BLaER1 (cell line): ENCODE data around the gene PRIMPOL.
"Not testable (repeated sequence)": the region's sequence is repeated elsewhere in the genome, so short reads cannot be mapped to it uniquely, and the experiment has no call there.

Experiments used
- H3K27ac ChIP-seq: shearing (Covaris generic); formaldehyde crosslinking; 2 replicates; pipeline ENCODE4 v1.8.1; 2022
- H3K27me3 ChIP-seq: shearing (Covaris generic); formaldehyde crosslinking; 2 replicates; pipeline ENCODE4 v1.8.1; 2022
- H3K36me3 ChIP-seq: shearing (Covaris generic); formaldehyde crosslinking; 2 replicates; pipeline ENCODE4 v1.8.1; 2022
- H3K4me1 ChIP-seq: shearing (Covaris generic); formaldehyde crosslinking; 2 replicates; pipeline ENCODE4 v1.8.1; 2022
- H3K4me2 ChIP-seq: shearing (Covaris generic); formaldehyde crosslinking; 2 replicates; pipeline ENCODE4 v1.8.1; 2022
- H3K4me3 ChIP-seq: shearing (Covaris generic); formaldehyde crosslinking; 2 replicates; pipeline ENCODE4 v1.8.1; 2022
- H3K9ac ChIP-seq: shearing (Covaris generic); formaldehyde crosslinking; 2 replicates; pipeline ENCODE4 v1.8.1; 2022
- H3K9me3 ChIP-seq: shearing (Covaris generic); formaldehyde crosslinking; 2 replicates; pipeline ENCODE4 v1.8.1; 2022
- H4K20me1 ChIP-seq: shearing (Covaris generic); formaldehyde crosslinking; 2 replicates; pipeline ENCODE4 v1.8.1; 2022
- Cebpa-rat ChIP-seq: shearing (Covaris generic); IDR thresholded peaks from 2 replicates; pipeline ENCODE4 v1.8.1; 2022

The PRIMPOL gene

DNA sequence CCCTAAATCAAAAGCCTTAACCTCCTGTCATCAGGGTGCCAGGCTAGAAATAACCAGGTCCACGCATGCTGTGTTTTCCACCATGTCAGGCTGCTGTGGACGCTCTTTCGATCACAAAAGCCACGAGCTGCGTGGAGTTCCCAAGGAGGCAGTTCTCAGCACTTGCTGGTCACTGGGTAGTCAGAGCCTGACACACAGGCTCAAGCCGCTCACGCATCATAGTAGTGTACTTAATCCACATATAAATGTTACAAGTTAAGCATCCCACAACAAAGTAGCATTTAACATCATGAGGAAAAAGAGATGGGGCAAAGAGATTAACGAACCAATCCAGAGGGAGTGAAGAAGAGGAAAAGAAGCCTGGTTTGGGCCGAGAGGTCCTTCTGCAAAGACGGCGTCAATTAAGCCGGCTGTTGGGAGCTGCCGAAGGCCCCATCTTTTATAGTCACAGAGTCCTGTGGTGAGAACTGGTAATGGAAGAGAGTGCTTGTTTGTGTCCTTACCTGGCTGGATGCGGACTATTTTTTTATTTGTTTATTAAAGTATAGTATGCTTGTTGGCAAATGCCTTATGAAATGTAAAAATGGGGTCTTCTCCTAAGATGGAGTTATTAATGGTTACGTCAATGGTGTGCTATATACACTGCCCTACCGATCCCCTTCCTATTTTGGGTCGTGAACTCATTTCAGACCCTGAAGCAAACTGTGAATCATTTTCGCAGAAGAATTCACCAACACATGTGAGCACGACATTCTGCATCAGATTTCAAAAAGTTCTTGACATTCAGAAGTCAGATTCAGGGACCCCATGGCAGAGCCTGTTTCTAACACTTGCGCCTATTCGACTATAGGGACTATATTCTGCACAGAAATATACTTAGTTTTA lies 675 bp downstream of the PRIMPOL start:
- Histone ChIP-seq H3K27me3 (no peaks in the 10 kb centered on the region), H3K36me3 (peaks cover 10% of the 10 kb centered on the region; the same call in 1 of the 2 replicates), H3K9me3 (no peaks in the 10 kb centered on the region), H3K4me2 (peak overlapping the region; percentile 97), H3K4me1 (peaks cover 40% of the 10 kb centered on the region), H3K4me3 (peak overlapping the region; percentile 97), H3K9ac (peak overlapping the region; percentile 91), H4K20me1 (peaks cover 38% of the 10 kb centered on the region), H3K27ac (peak overlapping the region; percentile 91)
- no peak for TF ChIP-seq Cebpa-rat

DNA sequence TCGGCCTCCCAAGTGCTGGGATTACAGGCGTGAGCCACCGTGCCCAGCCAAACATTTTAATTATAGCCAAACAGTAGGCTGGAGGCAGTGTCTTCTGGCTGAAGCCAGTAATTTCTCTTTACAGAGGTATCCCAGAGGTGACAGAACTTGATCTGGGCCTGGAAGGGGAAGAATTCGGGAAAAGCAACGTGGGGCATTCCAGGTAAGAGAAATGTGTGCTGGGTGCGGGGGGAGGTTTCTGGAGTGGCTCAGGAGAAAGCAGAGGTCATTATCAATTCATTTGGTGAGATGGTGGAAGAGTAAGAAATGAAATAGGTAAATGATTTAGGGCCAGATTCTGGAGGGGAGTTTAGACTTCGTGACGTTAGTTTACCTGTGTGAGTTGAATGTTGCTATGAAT lies 2.4 kb downstream of the PRIMPOL start:
- Histone ChIP-seq H4K20me1 (peaks cover 21% of the 10 kb centered on the region), H3K27me3 (no peaks in the 10 kb centered on the region), H3K4me1 (peaks cover 24% of the 10 kb centered on the region), H3K27ac (no peak overlapping the region), H3K4me2 (no peak overlapping the region), H3K36me3 (peaks cover 8% of the 10 kb centered on the region), H3K4me3 (no peak overlapping the region), H3K9me3 (no peaks in the 10 kb centered on the region), H3K9ac (no peak overlapping the region)
- TF ChIP-seq Cebpa-rat: no peak

DNA sequence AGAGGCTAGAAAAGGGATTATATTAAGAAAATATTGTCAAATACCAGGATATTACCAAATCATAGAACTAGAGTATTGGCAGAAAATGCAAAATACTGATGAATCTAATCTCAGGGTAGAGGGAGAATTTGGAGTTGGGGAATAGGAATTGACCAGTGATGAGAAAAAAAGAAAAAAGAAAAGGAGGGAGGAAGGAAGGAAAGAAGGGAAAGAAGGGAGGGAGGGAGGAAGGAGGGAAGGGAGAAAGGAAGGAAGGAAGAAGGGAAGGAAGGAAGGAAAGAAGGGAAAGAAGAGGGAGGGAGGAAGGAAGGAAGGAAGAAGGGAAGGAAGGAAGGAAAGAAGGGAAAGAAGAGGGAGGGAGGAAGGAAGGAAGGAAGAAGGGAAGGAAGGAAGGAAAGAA lies 3.1 kb downstream of the PRIMPOL start:
- H3K36me3 ChIP-seq: peaks cover 11% of the 10 kb centered on the region
- H3K27ac ChIP-seq, H3K4me2 ChIP-seq, H3K4me3 ChIP-seq, H3K9ac ChIP-seq, H3K27me3 ChIP-seq, H3K9me3 ChIP-seq: not testable (repeated sequence)
- peaks cover 16% of the 10 kb centered on the region for H3K4me1 ChIP-seq
- peaks cover 13% of the 10 kb centered on the region for H4K20me1 ChIP-seq

GRCh38 chr4:184653650-184654049 lies 4.1 kb downstream of the PRIMPOL start:
- no peak overlapping the region for H3K27ac ChIP-seq
- peaks cover 3% of the 10 kb centered on the region; the same call in 1 of the 2 replicates for H4K20me1 ChIP-seq
- no peaks in the 10 kb centered on the region for H3K9me3 ChIP-seq
- H3K27me3 ChIP-seq: no peaks in the 10 kb centered on the region
- H3K36me3 ChIP-seq: peaks cover 11% of the 10 kb centered on the region
- peaks cover 12% of the 10 kb centered on the region for H3K4me1 ChIP-seq
- no peak overlapping the region for H3K4me2 ChIP-seq
- no peak overlapping the region for H3K4me3 ChIP-seq
- no peak overlapping the region for H3K9ac ChIP-seq
- TF ChIP-seq Cebpa-rat: no peak

- Histone ChIP-seq H3K4me2 (no peak overlapping the region), H3K36me3 (peaks cover 28% of the 10 kb centered on the region)
Measured at GRCh38 chr4:184655889-184656869, 6.6 kb downstream of the PRIMPOL start.

DNA sequence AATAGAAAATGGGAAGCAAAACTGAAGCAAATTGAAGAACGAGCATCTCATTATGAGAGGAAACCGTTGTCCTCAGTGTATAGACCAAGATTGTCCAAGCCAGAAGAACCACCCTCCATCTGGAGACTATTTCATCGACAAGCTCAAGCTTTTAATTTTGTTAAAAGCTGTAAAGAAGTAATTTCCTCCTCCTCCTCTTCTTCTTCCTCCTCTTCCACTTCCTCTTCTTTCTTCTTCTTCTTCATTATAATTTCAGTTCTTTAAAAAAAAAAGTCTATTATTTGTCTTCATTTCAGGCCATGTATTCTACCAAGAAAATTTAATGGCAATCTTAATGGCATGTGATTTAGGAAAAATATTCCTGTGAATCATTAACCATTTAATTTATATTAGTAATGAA lies 7.6 kb downstream of the PRIMPOL start:
- Histone ChIP-seq H3K4me2 (no peak overlapping the region), H3K9me3 (no peaks in the 10 kb centered on the region), H3K9ac (no peak overlapping the region), H4K20me1 (no peaks in the 10 kb centered on the region), H3K36me3 (peaks cover 34% of the 10 kb centered on the region), H3K4me3 (no peak overlapping the region), H3K27ac (no peak overlapping the region), H3K27me3 (no peaks in the 10 kb centered on the region), H3K4me1 (peaks cover 1% of the 10 kb centered on the region; the same call in 1 of the 2 replicates)
- no peak for TF ChIP-seq Cebpa-rat

More at GRCh38 chr4:184655889-184656869, 6.6 kb downstream of the PRIMPOL start:
- H3K9me3 ChIP-seq: no peaks in the 10 kb centered on the region
- no peaks in the 10 kb centered on the region for H4K20me1 ChIP-seq
- no peak overlapping the region for H3K27ac ChIP-seq
- 0 out of 2 replicates have a peak, but pooled peaks cover 3% of the 10 kb centered on the region for H3K4me1 ChIP-seq
- H3K9ac ChIP-seq: no peak overlapping the region
- no peaks in the 10 kb centered on the region for H3K27me3 ChIP-seq
- H3K4me3 ChIP-seq: no peak overlapping the region
- no peak for TF ChIP-seq Cebpa-rat

GRCh38 chr4:184657820-184658219 lies 8.3 kb downstream of the PRIMPOL start:
- not testable (repeated sequence) for H3K9ac ChIP-seq, H3K27ac ChIP-seq, H3K4me2 ChIP-seq, H3K4me1 ChIP-seq, H3K9me3 ChIP-seq, H3K4me3 ChIP-seq, H4K20me1 ChIP-seq, H3K27me3 ChIP-seq
- peaks cover 34% of the 10 kb centered on the region for H3K36me3 ChIP-seq

GRCh38 chr4:184660978-184661377 lies 11.4 kb downstream of the PRIMPOL start:
- Histone ChIP-seq H3K27ac (no peak overlapping the region), H3K4me3 (no peak overlapping the region), H3K9me3 (no peaks in the 10 kb centered on the region), H3K27me3 (no peaks in the 10 kb centered on the region), H3K4me1 (peaks cover 5% of the 10 kb centered on the region; the same call in 1 of the 2 replicates), H3K9ac (no peak overlapping the region), H4K20me1 (no peaks in the 10 kb centered on the region), H3K4me2 (no peak overlapping the region), H3K36me3 (peaks cover 50% of the 10 kb centered on the region)
- TF ChIP-seq Cebpa-rat: no peak

DNA sequence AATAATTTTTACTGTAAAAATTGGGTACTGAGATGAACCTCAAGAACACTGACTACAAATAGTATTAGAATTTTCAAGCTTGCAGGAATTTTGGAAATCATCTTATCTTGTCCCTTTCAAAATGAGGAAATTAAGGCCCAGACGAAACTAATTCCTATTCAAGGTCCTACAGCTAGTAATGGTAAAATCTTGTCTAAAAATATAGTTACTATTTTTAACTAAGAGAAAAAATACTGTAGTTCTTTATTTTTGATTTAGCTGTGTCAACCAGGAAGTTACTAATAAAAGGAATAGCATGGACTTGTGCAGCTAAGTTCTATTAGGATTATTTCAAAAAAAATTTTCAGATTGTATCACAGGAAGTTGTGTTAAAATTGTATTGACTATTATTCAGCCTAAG lies 12.7 kb downstream of the PRIMPOL start:
- H3K4me1 ChIP-seq: peaks cover 5% of the 10 kb centered on the region; the same call in 1 of the 2 replicates
- no peak overlapping the region for H3K27ac ChIP-seq
- H3K9ac ChIP-seq: no peak overlapping the region
- no peaks in the 10 kb centered on the region for H4K20me1 ChIP-seq
- H3K4me2 ChIP-seq: no peak overlapping the region
- H3K4me3 ChIP-seq: no peak overlapping the region
- H3K9me3 ChIP-seq: no peaks in the 10 kb centered on the region
- H3K36me3 ChIP-seq: peaks cover 56% of the 10 kb centered on the region
- no peaks in the 10 kb centered on the region for H3K27me3 ChIP-seq
- TF ChIP-seq Cebpa-rat: no peak
